MV-4-11 (cell line): ENCODE results near the gene PDE4D.

Experiments
- DNase-seq: peaks from one replicate; lab custom pipeline; 2025; lab: John Stamatoyannopoulos, UW

The PDE4D gene

GRCh38 chr5:59741599-59741998, 151.9 kb downstream of the PDE4D start:
- no peak for DNase-seq

GRCh38 chr5:59738024-59738423, 155.5 kb downstream of the PDE4D start:
- DNase-seq, result no peak

GRCh38 chr5:59732806-59733205, 160.7 kb downstream of the PDE4D start:
- DNase-seq, result no peak

- no peak for DNase-seq
These were observed 161.2 kb downstream of the PDE4D start for GRCh38 chr5:59732301-59732700.

GRCh38 chr5:59731809-59732208, 161.7 kb downstream of the PDE4D start:
- DNase-seq, result no peak

GRCh38 chr5:59729820-59730219, 163.7 kb downstream of the PDE4D start:
- DNase-seq, result no peak

GRCh38 chr5:59729357-59729756, 164.2 kb downstream of the PDE4D start:
- DNase-seq, result no peak

- no peak for DNase-seq
These were observed 165.2 kb downstream of the PDE4D start for GRCh38 chr5:59728356-59728755.

GRCh38 chr5:59727186-59727585, 166.3 kb downstream of the PDE4D start:
- no peak for DNase-seq

- no peak for DNase-seq
These were observed 168.1 kb downstream of the PDE4D start for GRCh38 chr5:59725392-59725767.

GRCh38 chr5:59724482-59725391, 168.8 kb downstream of the PDE4D start:
- no peak for DNase-seq

- no peak for DNase-seq
These were observed 170.7 kb downstream of the PDE4D start for GRCh38 chr5:59722874-59723273.

GRCh38 chr5:59721741-59722140, 171.8 kb downstream of the PDE4D start:
- no peak for DNase-seq

- DNase-seq, result no peak
These were observed 173.5 kb downstream of the PDE4D start for GRCh38 chr5:59720063-59720462.

- no peak for DNase-seq
These were observed 176.5 kb downstream of the PDE4D start for GRCh38 chr5:59716966-59717500.

GRCh38 chr5:59716029-59716428, 177.5 kb downstream of the PDE4D start:
- no peak for DNase-seq

GRCh38 chr5:59715228-59715627, 178.3 kb downstream of the PDE4D start:
- DNase-seq, result no peak

- no peak for DNase-seq
These were observed 180.1 kb downstream of the PDE4D start for GRCh38 chr5:59713498-59713844.

GRCh38 chr5:59712836-59713497, 180.6 kb downstream of the PDE4D start:
- no peak for DNase-seq

GRCh38 chr5:59711310-59711709, 182.2 kb downstream of the PDE4D start:
- no peak for DNase-seq

GRCh38 chr5:59709846-59710245, 183.7 kb downstream of the PDE4D start:
- no peak for DNase-seq

GRCh38 chr5:59709346-59709821, 184.1 kb downstream of the PDE4D start:
- DNase-seq, result no peak

- DNase-seq, result no peak
These were observed 188.6 kb downstream of the PDE4D start for GRCh38 chr5:59704936-59705335.
